GM18502 (cell line): Measurements from ENCODE around the gene PALM.
"Not testable (repeated sequence)": the region's sequence is repeated elsewhere in the genome, so short reads cannot be mapped to it uniquely, and the experiment has no call there.

Source experiments
- ATAC-seq: cut with Tn5 transposase; IDR thresholded peaks from one replicate; pipeline ENCODE4 v1.9.1; 2021; ENCODE audit warnings: mild to moderate bottlenecking; ENCODE audit not compliant: unreplicated experiment, poor library complexity

Gene PALM, protein sequence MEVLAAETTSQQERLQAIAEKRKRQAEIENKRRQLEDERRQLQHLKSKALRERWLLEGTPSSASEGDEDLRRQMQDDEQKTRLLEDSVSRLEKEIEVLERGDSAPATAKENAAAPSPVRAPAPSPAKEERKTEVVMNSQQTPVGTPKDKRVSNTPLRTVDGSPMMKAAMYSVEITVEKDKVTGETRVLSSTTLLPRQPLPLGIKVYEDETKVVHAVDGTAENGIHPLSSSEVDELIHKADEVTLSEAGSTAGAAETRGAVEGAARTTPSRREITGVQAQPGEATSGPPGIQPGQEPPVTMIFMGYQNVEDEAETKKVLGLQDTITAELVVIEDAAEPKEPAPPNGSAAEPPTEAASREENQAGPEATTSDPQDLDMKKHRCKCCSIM

DNA sequence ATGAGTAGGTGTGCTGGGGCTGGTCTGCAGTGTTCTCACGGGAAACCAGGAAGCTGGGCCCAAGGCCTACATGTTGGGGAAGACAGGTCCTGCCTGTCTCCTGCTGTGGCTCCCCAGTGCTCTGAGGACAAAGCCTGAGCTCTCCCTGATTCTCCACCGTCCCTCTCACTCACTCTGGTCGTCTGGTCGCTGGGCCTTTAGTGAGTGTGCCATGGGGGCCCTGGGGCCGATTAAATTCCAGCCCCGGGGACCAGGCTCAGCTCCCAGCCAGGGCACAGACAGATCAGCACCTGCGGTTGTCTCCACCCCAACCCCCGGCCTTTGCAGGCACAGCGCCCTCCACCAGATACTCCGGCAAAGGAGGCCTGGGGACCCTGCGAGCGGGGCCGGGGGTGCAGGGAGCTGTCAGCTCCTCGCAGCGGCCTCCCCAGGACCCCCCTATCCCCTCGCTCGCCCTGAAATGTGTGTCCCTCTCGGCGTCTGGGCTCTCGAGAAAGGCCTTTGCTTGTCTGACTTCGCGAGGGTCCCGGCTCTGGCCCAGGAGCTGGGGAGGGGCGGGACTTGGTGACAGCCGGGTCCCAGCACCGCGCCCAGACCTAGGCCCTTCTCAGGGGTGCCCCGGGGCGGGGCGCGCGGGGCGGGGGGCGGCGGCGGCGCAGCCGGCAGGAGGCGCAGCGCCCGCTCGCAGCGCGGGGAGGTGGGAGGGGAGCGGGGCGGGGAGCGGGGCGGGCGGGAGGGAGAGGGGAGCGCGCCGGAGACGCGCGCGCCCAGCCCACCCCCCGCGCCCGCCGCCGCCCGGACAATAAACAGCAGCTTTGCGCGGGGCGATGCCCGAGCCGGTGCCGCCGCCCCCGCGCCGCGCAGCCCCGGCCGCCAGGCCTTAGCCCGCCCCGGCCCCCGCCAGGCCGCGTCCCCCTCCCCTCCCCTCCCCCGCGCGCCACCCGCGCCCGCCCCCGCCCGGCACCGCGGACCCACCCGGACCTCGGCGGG lies at the start of gene PALM:
Gene PALM, plus strand, starts transcription at position 782 of the 990 bp plus-strand sequence. CDS start 212 bp downstream, outside the sequence.
- no peak for ATAC-seq

GRCh38 chr19:660793-661426 lies 47.8 kb upstream of the PALM start:
- ATAC-seq, result no peak

DNA sequence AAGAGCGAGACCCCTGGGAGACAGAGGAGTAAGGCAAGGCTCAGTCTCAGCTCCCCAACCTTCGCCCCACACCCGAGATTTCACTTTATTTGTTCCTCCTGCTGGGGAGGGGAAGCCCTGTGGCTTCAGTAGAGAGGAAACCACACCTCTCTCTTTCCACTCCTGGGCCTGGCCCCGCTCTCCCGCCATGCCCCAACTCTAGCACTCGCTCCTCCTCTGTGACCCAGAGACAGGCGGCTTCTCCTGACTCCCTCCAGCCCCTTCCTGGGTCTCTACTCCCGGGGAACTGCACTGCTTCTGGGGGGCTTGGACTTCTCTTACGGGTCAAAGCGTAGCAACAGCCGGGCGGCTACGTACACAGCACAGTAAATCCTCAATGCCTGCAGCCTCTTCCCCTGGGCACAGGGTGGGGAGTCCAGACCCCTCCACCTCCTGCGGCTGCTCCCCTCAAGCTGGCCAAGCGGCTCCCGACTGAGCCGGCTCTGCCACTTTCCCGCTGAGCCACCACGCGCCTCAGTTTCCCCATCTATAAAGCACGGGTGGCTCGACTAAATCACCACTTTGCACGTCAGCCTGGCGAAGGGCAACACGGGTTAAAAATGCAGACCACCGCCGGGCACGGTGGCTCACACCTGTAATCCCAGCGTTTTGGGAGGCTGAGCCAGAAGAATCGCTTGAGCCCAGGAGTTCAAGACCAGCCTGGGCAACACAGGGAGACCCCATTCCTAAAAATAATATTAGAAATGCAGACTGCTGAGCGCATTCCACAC lies 47.1 kb upstream of the PALM start:
- no peak for ATAC-seq

GRCh38 chr19:662207-662961 lies 46.4 kb upstream of the PALM start:
- ATAC-seq, result peak; percentile 28

DNA sequence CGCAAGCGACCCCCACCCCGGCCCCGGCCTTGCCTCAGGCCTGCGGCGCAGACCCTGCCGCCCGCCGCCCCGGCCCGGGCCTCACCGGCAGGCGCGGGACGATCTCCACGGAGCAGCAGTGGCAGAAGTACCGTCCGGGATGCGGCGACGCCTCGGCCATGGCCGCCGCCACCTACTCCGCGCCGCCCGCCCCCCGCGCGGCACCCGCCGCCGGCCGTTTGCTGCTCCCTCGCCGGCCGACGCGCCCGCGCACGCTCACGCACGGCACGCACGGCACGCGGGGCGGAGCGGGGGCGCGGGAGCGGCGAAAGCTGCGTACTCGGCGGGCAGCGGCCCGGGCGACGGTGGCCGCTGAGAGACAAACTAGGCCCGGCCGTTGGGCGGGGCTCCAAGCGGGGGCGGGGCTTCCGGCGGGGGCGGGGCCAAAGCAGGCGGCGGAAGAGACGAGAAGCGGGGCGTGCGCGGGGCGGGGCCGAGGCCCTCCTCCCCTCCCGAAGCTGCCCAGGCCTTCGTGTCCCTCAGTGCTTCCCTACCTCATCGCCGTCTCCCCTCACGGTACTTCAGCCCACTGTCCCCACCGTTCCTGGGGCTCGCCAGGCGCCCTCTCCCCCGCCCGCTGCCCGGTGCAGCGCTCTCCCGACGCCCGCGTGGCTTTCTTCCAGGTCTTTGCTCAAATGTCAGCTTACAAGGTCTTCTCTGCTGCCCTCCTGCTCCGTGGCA lies 45.6 kb upstream of the PALM start, which contains the start of gene RNF126:
Gene RNF126, minus strand, starts transcription at position 253 of the 720 bp plus-strand sequence. Its CDS starts 93 bp downstream, at position 160.
- peak; percentile 58 for ATAC-seq

GRCh38 chr19:663682-664117 lies 45.0 kb upstream of the PALM start:
- ATAC-seq, result no peak

DNA sequence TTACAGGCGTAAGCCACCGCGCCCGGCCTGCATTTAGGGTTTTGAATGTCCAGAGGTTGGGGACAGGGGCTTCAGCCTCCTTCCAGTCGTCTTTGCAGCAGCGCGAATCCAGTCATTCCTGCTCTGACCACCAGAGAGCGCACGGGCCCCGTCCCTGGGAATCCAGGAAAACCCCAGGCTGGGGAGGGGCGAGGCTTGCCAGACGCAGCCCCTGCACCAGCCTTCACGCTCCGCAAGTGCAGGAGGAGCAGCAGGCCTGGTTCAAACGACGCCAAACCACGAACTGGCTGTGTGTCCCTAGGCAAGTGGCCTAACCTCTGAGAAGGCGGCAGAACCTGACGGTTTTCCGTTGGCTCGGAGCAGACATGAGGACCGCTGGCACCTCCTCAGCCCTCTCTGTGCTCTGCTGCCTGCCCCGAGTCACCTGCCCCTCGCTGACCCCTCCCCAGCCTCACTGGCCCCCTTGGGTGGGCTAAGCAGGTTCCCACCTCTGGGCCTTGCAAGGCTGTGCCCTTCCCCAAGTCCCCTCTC lies 43.8 kb upstream of the PALM start:
- no peak for ATAC-seq

- ATAC-seq, result not testable (repeated sequence)
Measured at GRCh38 chr19:666985-667573, 41.7 kb upstream of the PALM start.

DNA sequence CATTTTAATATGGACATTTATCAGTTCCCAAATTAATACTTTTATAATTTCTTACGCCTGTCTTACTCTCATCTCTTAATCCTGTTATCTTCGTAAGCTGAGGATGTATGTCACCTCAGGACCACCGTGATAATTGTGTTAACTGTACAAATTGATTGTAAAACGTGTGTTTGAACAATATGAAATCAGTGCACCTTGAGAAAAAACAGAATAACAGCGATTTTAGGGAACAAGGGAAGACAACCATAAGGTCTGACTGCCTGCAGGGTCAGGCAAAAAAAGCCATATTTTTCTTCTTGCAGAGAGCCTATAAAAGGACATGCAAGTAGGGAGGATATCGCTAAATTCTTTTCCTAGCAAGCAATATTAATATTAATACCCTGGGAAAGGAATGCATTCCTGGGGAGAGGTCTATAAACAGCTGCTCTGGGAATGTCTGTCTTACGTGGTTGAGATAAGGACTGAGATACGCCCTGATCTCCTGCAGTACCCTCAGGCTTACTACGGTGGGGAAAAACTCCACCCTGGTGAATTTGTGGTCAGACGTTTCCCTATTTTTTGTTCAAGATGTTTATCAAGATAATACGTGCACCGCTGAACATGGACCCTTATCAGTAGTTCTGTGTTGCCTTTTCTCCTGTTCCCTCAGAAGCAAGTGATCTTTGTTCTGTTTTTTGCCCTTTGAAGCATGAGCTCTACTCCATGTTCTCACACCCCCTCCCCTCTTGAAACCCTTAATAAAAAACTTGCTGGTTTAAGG lies 39.9 kb upstream of the PALM start:
- ATAC-seq, result not testable (repeated sequence)

DNA sequence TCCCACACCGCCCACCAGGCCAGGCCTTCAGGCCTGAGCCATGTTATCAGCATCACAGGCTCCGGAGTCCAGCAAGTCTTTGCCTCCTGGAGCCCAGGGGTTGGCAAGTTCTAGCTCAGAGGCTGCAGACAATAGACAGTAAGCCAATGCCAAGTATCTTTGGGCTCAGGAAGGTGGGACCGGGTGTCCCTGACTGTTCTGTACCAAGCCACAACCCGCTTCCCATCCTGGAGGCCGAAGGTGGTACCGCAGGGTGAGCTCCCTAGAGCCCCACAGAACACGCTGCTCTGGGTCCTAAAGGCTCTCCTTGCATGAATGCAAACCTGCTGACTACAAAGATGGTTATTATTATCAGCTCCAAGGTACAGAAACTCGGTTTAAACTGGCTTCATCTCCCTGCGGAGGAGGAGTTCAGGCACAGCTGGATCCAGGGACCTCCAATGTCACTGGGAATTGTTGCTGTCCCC lies 38.1 kb upstream of the PALM start:
- ATAC-seq, result no peak

DNA sequence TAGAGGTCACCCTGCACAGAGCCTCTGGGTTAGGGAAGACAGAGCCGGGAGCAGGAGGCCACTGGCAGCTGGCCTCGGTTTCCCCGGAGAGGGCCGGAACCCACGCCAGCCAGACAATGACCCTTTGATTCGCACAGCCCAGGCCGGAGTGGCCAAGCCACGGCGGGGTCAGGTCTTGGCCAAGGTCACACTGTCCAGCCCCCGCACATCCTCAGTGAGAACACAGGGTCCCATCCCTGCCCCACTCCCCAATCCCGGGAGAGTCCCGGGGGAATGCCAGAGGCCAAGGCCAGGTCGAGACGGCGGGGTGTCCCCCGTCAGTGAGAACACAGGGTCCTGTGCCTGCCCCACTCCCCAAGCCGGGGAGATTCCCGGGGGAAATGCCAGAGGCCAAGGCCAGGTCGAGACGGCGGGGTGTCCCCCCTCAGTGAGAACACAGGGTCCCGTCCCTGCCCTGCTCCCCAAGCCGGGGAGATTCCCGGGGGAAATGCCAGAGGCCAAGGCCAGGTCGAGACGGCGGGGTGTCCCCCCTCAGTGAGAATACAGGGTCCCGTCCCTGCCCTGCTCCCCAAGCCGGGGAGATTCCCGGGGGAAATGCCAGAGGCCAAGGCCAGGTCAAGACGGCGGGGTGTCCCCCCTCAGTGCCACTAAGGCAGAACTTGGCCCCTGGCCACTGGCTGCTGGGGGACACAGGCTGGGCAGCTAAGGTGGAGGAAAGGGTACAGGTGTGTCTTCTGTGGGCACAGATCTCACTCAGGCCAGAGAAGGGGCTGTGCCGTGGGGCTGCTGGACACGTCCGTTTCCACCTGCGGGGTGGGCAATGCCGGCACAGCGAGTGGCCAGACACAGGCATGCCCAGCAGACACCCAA lies 34.2 kb upstream of the PALM start:
- ATAC-seq, result no peak

DNA sequence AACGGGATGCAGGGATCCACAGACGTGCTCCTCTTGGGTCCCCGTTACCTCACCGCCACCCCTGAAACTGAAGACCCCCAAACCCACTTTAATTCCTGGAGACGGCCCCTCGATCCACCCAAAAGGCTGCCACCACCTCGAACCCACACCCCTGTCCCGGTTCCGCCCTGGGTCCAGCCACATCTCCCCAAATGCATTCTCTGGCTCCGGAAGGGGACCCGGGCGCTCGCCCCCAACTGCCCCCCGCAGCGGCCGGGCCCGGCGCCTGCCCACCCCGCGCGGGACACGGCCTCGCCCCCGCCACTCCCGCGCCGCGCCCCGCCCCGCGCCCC lies 32.8 kb upstream of the PALM start:
- ATAC-seq, result no peak

DNA sequence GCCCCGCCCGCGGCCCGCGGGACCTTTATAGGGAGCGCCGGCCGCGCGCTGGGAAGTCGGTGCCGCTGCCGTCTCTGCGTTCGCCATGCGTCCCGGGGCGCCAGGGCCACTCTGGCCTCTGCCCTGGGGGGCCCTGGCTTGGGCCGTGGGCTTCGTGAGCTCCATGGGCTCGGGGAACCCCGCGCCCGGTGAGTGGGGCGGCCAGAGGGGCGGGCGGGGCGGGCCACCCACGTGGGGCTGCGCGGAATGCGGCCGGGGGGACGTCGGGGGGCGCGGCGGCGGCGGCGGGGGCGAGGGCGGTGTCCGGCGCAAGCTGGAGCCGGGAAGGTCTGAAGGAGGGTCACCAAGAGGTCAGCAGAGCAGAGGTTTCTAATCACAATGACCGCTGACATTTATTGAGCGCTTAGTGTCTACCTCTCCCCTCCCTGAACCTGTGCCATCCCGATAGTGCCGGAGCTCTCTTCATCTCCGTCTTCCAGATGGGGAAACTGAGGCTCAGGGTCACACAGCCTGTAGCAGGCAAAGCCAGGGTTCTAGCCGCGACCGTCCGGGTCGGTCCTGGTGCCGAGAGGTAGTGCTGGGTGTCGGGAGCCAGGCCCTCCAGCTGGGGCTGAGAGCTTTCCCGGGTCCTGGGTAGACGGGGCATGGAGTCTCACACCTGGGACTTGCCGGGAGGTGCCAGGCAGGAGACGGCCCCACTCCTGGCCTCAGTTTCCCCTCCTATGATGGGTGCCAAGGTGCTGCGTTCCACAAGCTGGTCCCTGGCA lies 32.2 kb upstream of the PALM start, which contains the start of gene FSTL3:
Gene FSTL3, plus strand, starts transcription at position 54 of the 767 bp plus-strand sequence. Its CDS starts 32 bp downstream, at position 86.
- ATAC-seq, result no peak

DNA sequence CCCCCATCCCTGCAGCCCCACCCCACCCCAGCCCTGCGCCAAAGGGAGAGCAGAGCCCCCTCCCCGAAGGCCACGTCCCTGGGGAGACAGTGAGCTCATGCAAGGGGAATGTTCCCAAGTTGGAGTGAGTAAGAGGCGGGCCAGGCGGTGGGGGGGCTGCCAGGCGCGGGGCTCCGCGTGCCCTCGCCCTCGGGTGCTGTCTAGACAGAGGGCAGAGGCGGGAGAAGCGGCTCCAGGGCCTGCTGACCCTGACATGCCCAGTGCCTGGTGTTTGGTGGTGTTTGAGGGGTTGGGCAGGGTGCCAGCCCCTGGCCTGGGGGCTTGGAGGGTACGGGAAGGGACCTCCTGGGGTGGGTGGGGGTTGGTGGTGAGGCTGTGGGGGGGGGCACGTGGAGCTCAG lies 31.5 kb upstream of the PALM start:
- ATAC-seq, result no peak
